Activated CD8-positive, alpha-beta memory T cell treated with anti-CD3 and anti-CD28 coated beads, Interleukin-2, amount 50 U/mL, for 4 hours (primary cell): ENCODE results near the gene OR2AG1.

Experiments
- DNase-seq: peaks from one replicate; pipeline ENCODE4 v3.0.0-alpha.2; 2020

OR2AG1 gene

DNA sequence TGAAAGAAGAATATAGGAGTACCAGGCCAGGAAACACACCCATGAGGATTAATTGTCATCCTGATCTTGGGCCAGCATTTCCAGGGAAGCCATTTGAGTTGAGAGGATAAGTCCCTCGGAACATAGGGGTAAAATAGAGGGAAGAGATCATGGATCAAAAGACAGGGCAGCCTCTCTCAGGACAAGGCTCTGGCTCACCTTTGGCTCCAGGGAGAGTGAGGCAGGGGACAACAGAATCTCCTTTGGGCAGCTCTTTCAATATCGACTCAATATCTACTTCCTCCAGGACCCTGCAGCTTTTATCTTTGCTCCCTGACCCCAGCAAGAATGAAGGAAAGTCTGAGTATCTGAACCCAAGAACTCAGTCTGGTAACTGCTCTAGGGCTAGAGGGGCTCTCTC, at the start of gene OR2AG1:
Gene OR2AG1 (plus strand): TSS at position 301 of the 400 bp plus-strand sequence. CDS start 2,018 bp downstream, outside the sequence.
- DNase-seq, result no peak

DNA sequence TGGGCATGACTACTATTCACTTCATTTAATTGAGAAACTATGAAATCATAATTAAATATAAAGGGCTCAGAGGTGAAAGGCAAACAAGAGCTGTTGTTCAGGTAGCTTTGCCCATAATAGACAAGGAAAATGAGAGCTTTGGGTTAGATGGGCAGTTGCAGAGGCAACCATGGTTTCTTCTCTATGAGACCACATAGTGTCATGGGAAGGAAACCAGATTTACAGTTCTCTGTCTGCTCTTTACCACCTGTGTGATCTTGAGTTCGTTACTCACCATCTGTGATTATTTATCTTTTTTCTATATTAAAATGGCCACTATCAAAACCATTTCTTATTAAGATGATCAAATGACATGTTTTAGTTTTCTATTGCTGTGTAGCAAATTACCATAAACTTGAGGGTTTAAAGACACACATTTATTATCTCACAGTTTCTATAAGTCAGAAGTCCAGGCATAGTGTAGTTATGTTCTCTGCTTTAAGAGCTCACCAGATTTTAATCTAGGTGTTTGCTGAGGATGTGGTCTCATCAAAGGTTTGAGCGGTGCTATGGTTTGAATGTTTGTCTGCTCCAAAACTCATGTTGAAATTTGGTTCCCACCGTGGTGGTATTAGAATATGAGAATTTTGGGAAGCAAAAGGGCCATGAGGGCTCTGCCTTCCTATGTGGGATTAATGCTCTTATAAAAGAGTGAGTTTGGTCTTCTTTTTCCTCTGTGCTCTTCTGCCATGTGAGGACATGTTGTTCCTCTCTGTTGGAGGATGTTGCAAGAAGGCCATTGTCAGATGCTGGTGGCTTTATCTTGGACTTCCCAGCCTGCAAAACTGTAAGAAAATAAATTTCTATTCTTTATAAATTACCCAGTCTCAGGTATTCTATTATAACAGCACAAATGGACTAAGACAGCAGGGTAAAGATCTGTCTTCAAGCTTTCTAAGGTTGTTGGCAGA, 49.2 kb upstream of the OR2AG1 start:
- no peak for DNase-seq

DNA sequence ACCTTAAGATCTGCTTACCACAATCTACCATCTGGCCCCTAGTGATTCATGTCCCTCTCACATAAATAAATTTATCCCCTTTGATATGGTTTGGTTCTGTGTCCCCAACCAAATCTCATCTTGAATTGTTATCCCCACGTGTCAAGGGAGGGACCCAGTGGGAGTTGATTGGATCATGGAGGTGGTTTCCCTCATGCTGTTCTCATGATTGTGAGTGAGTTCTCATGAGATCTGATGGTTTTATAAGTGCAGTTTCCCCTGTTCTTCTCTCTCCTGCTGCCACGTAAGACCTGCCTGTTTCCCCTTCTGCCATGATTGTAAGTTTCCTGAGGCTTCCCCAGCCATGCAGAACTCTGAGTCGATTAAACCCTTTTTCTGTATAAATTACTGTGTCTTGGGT, 48.2 kb upstream of the OR2AG1 start:
- no peak for DNase-seq

DNA sequence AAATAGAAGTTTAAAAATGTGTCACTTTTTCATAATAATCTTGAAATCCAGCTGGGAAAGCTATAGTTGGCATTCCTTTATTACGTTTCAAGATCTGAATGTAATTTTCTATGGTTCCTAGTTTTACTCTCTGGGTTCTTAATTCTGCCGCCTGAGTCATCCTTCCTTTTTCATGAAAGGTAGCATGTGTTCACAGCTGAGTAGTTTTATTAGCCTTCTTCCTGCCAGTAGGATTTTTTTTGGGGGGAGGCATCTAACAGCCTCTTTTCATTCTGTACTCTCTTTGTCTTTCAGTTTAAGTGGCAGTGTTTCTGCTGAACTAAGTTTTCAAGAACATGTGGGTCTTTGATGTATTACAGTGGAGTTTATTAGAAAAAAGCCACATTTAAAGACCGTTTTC, 47.5 kb upstream of the OR2AG1 start:
- no peak for DNase-seq

GRCh38 chr11:6736495-6737121, 46.2 kb upstream of the OR2AG1 start:
- DNase-seq, result no peak

- DNase-seq, result peak; percentile 61
These were observed 44.9 kb upstream of the OR2AG1 start for GRCh38 chr11:6737872-6738466.

GRCh38 chr11:6738590-6738989, 44.2 kb upstream of the OR2AG1 start:
- no peak for DNase-seq

DNA sequence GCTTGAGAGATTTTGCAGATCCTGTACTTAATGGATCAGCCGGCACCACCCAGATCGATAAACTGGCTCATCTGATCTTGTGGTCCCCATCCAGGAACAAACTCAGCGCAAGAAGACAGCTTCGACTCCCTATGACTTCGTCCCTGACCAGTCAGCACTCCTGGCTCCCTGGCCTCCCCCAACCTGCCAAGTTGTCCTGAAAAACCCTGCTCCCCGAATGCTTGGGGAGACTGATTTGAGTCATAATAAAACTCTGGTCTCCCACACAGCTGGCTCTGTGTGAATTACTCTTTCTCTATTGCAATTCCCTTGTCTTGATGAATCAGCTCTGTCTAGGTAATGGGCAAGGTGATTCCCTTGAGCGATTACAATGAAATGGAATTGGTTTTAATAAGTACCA, 40.6 kb upstream of the OR2AG1 start:
- no peak for DNase-seq

- DNase-seq, result no peak
These were observed 37.8 kb upstream of the OR2AG1 start for GRCh38 chr11:6745018-6745417.

GRCh38 chr11:6745465-6746015, 37.3 kb upstream of the OR2AG1 start:
- no peak for DNase-seq

GRCh38 chr11:6746086-6746618, 36.7 kb upstream of the OR2AG1 start:
- DNase-seq, result peak; percentile 26

GRCh38 chr11:6746626-6747025, 36.2 kb upstream of the OR2AG1 start:
- no peak for DNase-seq

DNA sequence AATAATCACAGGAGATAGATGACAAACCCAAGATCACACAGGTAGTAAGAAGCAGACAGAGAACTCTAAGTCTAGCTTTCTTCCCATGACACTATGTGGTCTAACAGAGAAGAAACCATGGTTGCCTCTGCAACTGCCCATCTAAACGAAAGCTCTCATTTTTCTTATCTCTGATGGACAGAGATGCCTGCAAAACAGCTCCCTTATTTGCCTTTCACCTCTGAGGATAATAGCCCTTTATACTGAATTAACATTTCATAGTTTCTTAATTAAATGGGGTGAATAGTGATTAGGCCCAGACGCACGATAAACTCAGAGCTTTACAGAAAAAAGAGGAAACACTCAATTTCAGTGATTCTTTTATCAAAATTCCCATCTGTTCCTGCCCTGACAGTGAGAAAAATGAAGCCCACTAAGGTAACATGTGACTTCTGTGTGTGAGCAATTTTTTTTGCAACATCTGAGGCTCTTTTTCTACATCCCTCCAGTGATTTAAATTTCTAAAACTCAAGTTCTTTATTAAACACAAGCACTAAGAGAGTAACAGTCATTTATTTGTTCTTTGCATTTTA, 35.6 kb upstream of the OR2AG1 start:
- no peak for DNase-seq

GRCh38 chr11:6755303-6755952, 27.4 kb upstream of the OR2AG1 start:
- peak; percentile 32 for DNase-seq

- no peak for DNase-seq
These were observed 26.9 kb upstream of the OR2AG1 start for GRCh38 chr11:6755953-6756347.

GRCh38 chr11:6757373-6757967, 25.4 kb upstream of the OR2AG1 start:
- DNase-seq, result peak; percentile 59

- DNase-seq, result no peak
These were observed 10.6 kb upstream of the OR2AG1 start, which contains the start of gene OR2AG2 for GRCh38 chr11:6771926-6772893. Gene OR2AG2, minus strand, starts transcription at chr11:6771976. Its CDS starts 3,019 bp downstream, at chr11:6768957.

GRCh38 chr11:6778518-6778917, 4.3 kb upstream of the OR2AG1 start:
- DNase-seq, result no peak

GRCh38 chr11:6780829-6781228, 2.0 kb upstream of the OR2AG1 start:
- DNase-seq, result no peak

DNA sequence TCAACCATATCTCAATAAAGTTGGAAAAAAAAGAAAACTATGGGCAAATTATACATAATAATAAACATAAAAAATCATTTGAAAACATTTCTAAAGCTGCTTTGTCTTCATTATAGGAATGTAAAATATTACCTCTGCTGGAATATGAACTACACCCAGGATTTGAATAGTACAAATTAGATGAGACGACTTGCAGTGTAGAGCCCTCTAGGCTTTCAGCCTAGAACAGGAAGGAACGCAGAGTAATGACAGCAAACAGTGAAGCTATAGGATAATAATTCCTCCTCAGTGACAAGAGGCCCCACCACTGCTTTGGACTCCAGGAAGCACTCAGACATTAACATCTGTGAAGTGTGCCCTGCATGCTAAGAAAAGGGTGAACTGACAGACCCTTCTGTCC, 7.7 kb downstream of the OR2AG1 start:
- no peak for DNase-seq

- DNase-seq, result no peak
These were observed 11.8 kb downstream of the OR2AG1 start for GRCh38 chr11:6794639-6795038.
